Uterus (tissue), 2 donors: ENCODE data around the gene INPPL1.

Experiments
- CTCF ChIP-seq, 4 experiments: fragments of 200-600 bp in 2 of 4; fragments of 450-650 bp in 2 of 4; sonication (generic) in 2 of 4; IDR thresholded peaks; one replicate each; pipeline ENCODE4 v1.5.1; 2016 to 2019; ENCODE audit warnings: antibody characterized with exemption in 4 of 4, mild to moderate bottlenecking in 2 of 4, moderate library complexity in 1 of 4
- POLR2A ChIP-seq, 2 donors: fragments of 450-650 bp; IDR thresholded peaks; one replicate each; pipeline ENCODE4 v1.6.1; 2016; ENCODE audit warnings: antibody characterized with exemption in 2 of 2, mild to moderate bottlenecking in 1 of 2, moderate library complexity in 1 of 2

DNA sequence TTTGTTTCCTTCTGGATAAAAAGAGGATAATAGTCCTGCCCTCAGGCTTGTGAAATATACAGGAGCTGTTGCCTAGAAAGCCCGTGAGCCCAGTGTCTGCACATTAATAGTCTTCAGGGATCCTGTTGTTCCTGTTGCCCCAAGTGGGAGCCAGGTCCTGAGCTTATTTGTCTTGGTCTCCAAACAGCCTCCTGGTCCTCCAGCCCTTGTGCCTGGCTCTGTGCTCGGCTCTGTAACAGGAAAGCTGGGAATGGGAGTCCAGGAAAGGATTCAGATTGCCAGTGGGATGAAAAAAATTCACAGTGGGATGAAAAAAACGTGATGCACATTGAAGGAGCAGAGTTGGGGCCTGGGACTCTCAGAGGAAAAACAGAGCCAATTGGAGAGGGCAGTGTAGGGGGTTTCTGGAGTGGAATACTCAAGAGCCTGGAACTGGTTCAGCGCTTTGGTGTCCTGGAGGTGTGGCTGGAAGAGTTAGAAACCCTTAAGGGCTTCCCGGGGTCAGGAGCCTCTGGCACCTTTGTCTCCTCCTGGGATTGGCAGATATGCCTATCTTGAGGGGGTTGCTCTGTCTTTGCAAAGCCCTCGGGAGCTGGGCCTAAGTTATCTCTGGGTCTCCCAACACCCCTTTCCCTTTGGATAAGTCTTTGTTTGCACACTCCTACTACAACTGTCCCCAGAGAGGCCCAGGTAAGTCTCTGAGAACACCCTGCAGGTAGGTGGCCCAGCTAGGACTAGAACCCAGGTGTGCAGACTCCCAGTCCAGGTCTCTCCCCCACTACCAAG is 2.3 kb upstream of the INPPL1 start:
- no peak for TF ChIP-seq CTCF (IDR thresholded peaks at IDR 0.05)
- TF ChIP-seq POLR2A (IDR thresholded peaks at IDR 0.05) = no peak
